Osteocyte (in vitro differentiated cells): ENCODE data around the gene MMP28. TPM values are rescaled to one million over a fixed set of nuclear protein-coding genes. Genes with fewer than 3 reads are reported as not detected.

ENCODE experiments used
- DNase-seq: peaks from one replicate; pipeline ENCODE4 v3.0.0; 2021; ENCODE audit warnings: mixed read lengths; ENCODE audit not compliant: unreplicated experiment; ENCODE audit errors: extremely low spot score
- H3K27ac Mint-ChIP-seq: one replicate; pipeline ENCODE4 v1.8.0; 2021; ENCODE audit warnings: mild to moderate bottlenecking, mixed read lengths; ENCODE audit not compliant: unreplicated experiment
- H3K27me3 Mint-ChIP-seq: one replicate; pipeline ENCODE4 v1.8.0; 2021; ENCODE audit warnings: mixed read lengths; ENCODE audit not compliant: unreplicated experiment
- H3K36me3 Mint-ChIP-seq: one replicate; pipeline ENCODE4 v1.8.0; 2021; ENCODE audit warnings: mixed read lengths; ENCODE audit not compliant: unreplicated experiment
- H3K4me1 Mint-ChIP-seq: one replicate; pipeline ENCODE4 v1.8.0; 2021; ENCODE audit warnings: mixed read lengths; ENCODE audit not compliant: unreplicated experiment
- H3K4me3 Mint-ChIP-seq: one replicate; pipeline ENCODE4 v1.8.0; 2021; ENCODE audit warnings: mild to moderate bottlenecking, moderate library complexity, mixed read lengths; ENCODE audit not compliant: unreplicated experiment
- H3K9me3 Mint-ChIP-seq: one replicate; pipeline ENCODE4 v1.8.0; 2021; ENCODE audit warnings: mixed read lengths; ENCODE audit not compliant: unreplicated experiment
- total RNA-seq: library from RNA; stranded (reverse); gene quantifications from 2 replicates; pipeline ENCODE4 v1.2.1, GENCODE V29; 2021
- TF ChIP-seq, protein P1 (sequence below): fragments of 200-600 bp; sonication (generic); IDR thresholded peaks from 2 replicates; pipeline ENCODE4 v1.5.0; 2021; ENCODE audit warnings: antibody characterized with exemption, mild to moderate bottlenecking, moderate library complexity

MMP28 gene
- total RNA-seq, 1 donor from 2014 or later = 0.75 TPM

DNA sequence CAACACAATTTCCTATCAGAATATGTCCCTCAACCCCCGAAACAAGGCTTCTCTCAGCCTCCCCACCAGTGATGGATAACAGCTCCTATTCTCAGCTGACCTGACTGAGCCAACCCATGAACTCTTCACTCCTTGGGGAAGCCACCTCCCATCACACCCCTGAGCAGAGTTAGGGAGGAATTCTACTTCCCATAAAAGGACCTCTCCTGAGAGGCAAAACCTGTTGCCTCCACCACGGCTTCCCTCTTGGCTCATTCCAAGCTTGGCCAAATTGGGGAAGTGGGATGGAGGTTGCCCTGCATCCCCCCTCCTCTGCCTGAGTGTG is 69.7 kb downstream of the MMP28 start:
- peak overlapping the region; percentile 98 for H3K27ac Mint-ChIP-seq
- peaks cover 28% of the 10 kb centered on the region for H3K36me3 Mint-ChIP-seq
- no peaks in the 10 kb centered on the region for H3K9me3 Mint-ChIP-seq
- H3K4me3 Mint-ChIP-seq = peak overlapping the region; percentile 49
- TF ChIP-seq, protein P1, sequence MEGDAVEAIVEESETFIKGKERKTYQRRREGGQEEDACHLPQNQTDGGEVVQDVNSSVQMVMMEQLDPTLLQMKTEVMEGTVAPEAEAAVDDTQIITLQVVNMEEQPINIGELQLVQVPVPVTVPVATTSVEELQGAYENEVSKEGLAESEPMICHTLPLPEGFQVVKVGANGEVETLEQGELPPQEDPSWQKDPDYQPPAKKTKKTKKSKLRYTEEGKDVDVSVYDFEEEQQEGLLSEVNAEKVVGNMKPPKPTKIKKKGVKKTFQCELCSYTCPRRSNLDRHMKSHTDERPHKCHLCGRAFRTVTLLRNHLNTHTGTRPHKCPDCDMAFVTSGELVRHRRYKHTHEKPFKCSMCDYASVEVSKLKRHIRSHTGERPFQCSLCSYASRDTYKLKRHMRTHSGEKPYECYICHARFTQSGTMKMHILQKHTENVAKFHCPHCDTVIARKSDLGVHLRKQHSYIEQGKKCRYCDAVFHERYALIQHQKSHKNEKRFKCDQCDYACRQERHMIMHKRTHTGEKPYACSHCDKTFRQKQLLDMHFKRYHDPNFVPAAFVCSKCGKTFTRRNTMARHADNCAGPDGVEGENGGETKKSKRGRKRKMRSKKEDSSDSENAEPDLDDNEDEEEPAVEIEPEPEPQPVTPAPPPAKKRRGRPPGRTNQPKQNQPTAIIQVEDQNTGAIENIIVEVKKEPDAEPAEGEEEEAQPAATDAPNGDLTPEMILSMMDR = no peak
- no peak for DNase-seq
- peaks cover 52% of the 10 kb centered on the region for H3K4me1 Mint-ChIP-seq
- H3K27me3 Mint-ChIP-seq = no peaks in the 10 kb centered on the region

DNA sequence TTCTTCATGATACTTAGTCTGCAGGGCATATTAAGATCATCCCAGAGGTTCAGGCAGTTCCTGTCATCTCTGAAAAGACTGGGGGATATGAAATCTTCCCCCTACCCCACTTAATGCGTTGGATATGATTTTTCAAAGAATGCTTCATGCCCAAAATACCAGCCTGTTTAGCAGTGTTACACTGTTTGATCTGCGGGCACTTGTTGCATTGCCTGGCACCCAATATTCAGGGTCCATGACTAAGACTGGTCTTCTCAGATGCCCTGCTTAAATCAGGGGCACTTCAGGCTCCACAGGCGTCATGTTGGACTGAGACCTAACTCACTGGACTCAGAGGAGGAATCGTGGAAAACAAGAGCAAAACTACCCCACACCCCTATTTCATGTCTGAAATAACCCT is 70.4 kb downstream of the MMP28 start:
- TF ChIP-seq, protein P1 = no peak
- Mint-ChIP-seq H3K4me1 (peaks cover 48% of the 10 kb centered on the region), H3K36me3 (peaks cover 24% of the 10 kb centered on the region), H3K9me3 (no peaks in the 10 kb centered on the region), H3K27me3 (no peaks in the 10 kb centered on the region), H3K27ac (peak overlapping the region; percentile 98), H3K4me3 (no peak overlapping the region)
- no peak for DNase-seq

DNA sequence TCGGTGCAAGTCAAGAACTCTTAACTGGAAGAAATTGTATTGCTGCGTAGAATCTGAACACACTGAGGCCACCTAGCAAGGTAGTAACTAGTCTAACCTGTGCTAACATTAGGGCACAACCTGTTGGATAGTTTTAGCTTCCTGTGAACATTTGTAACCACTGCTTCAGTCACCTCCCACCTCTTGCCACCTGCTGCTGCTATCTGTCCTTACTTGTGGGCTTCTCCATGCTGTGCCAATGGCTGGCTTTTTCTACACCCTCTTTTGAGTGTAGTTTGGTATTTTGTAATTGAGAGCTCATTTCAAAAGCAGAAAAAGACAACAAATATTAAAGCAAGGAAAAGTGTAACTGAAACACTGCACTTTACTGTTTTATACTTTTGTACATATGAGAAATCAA is 71.7 kb downstream of the MMP28 start:
- no peak for DNase-seq
- no peaks in the 10 kb centered on the region for H3K27me3 Mint-ChIP-seq
- no peak overlapping the region for H3K27ac Mint-ChIP-seq
- no peak overlapping the region for H3K4me3 Mint-ChIP-seq
- H3K9me3 Mint-ChIP-seq = no peaks in the 10 kb centered on the region
- TF ChIP-seq, protein P1 = no peak
- H3K36me3 Mint-ChIP-seq = peaks cover 33% of the 10 kb centered on the region
- peaks cover 50% of the 10 kb centered on the region for H3K4me1 Mint-ChIP-seq

DNA sequence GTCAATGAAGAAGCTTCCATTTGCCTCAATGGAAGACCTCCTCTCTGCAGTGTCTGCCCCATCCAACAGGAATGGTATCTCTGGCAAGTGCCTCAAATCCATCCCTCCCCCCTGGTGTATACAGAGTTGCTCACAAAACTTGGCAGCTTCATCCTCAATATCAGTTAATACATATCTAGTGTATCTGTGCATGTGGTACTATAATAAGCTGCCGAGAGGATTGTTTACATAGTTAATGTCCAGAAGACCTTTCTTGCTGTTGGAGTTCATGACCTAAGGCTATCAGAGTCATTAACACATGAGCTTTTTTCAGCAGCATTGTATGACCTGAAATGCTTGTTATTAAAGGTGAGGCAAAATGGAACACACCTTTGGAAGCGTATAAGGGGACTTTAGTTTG is 78.0 kb downstream of the MMP28 start:
- Mint-ChIP-seq H3K36me3 (peaks cover 14% of the 10 kb centered on the region), H3K27ac (peak overlapping the region; percentile 52), H3K4me1 (peaks cover 28% of the 10 kb centered on the region), H3K4me3 (no peak overlapping the region), H3K9me3 (no peaks in the 10 kb centered on the region), H3K27me3 (no peaks in the 10 kb centered on the region)
- DNase-seq = no peak
- TF ChIP-seq, protein P1 = no peak

DNA sequence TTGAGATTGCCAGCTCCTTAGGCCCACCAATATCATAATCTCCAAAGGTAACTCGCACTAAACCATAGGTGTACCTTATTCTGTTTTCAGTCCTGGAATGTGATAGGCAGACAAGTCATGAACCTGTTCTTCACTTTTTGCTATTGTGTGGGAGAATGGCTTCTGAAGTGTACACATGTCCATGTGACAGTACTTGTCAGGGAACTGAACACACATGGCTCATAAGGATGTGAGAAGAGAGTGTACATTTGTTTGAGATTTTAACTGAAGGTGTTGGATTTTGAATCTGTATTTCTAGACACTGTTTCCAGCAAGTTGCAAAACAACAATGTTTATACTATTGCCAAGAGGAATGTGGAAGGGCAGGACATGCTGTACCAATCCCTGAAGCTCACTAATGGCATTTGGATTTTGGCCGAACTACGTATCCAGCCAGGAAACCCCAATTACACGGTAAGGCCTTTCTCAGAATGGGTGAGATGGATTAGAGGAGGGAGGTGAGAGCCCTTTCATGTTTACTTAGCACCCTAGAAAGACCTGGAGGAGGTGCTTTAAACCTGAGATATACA is 78.5 kb downstream of the MMP28 start:
- no peak for DNase-seq
- Mint-ChIP-seq H3K4me1 (peaks cover 28% of the 10 kb centered on the region), H3K27me3 (no peaks in the 10 kb centered on the region), H3K9me3 (no peaks in the 10 kb centered on the region), H3K36me3 (peaks cover 13% of the 10 kb centered on the region), H3K27ac (peak overlapping the region; percentile 52), H3K4me3 (no peak overlapping the region)
- TF ChIP-seq, protein P1 = no peak
